NK-92 (cell line): ENCODE data around the gene BORA.
A peak's percentile ranks its signal among the peaks of the same experiment; 100 is the strongest.
"Not testable (repeated sequence)": the region's sequence is repeated elsewhere in the genome, so short reads cannot be mapped to it uniquely, and the experiment has no call there.

ENCODE experiments used
- DNase-seq: peaks from one replicate; lab custom pipeline; 2025; ENCODE audit not compliant: unreplicated experiment; lab: John Stamatoyannopoulos, UW

The BORA gene

GRCh38 chr13:72727417-72728289 lies at the start of gene BORA, which contains the start of gene MZT1:
BORA (plus strand) TSS chr13:72727923; CDS start chr13:72728941, 1,018 bp downstream.
MZT1 (minus strand) TSS chr13:72727629; CDS start chr13:72727602, 27 bp downstream.
- peak; percentile 71 for DNase-seq

GRCh38 chr13:72678312-72678711 lies 49.4 kb upstream of the BORA start:
- no peak for DNase-seq

GRCh38 chr13:72680353-72680752 lies 47.4 kb upstream of the BORA start:
- no peak for DNase-seq

GRCh38 chr13:72686766-72687165 lies 41.0 kb upstream of the BORA start:
- no peak for DNase-seq

DNA sequence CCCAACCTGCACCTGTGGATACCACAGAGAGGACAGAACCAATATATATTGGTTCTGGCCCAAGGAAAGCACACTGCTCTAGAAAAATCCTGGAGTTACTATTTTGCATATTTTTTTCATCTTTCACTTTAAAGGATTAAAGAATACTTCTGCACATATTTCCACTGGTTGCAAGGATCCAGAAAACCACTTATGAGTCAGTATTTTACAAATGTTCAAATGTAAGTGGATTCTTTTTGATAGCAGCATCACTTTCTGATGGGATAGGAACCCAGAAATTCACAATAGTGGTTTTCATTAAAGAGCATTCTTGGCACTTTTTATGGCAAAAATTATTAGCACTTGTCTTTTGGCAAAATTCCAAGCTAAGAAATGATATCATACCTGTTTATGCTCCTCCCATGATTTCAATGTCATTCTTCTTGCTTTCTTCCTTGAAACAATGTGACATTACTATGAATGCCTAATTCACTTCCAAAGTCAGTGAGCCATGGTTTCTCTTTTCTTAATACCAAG lies 38.5 kb upstream of the BORA start:
- DNase-seq: no peak

- no peak for DNase-seq
Observed at GRCh38 chr13:72692884-72693514, 34.7 kb upstream of the BORA start.

DNA sequence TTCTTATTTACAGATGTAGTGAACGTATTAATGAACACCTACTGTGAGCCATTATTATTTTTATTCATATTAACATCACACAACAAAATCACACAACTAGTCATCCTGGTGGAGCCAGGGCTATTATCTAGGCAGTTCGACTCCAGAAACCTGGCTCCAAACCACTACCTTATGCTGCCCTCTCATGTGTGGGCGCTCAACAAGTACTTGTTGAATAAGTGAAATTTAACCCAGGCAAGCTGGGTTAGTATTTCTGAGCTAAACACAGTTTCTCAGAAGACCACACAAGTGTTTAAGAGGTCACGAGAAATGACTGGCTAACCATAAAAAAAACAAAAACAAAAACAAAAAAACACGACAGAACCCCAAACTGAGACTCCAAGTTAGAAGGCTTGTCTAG lies 33.9 kb upstream of the BORA start:
- no peak for DNase-seq

GRCh38 chr13:72694314-72694713 lies 33.4 kb upstream of the BORA start:
- DNase-seq: no peak

DNA sequence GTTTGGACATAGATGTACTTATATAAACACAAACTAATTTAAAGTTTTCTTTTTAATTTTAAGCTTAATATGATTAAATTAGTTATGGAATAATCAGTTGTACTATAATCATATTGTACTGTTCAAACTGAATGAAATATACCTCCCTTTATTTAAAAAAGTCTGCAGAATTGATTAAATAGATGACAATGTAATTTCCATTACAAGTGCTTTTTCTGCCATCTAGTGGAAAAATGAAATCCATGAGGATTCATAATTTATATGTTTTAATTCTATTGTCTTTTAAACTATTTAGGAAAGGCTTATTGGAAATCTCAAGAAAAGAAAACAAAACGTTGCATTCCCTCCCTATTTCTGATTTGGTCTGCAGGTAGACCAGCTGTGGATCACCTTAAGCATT lies 31.1 kb upstream of the BORA start:
- no peak for DNase-seq

DNA sequence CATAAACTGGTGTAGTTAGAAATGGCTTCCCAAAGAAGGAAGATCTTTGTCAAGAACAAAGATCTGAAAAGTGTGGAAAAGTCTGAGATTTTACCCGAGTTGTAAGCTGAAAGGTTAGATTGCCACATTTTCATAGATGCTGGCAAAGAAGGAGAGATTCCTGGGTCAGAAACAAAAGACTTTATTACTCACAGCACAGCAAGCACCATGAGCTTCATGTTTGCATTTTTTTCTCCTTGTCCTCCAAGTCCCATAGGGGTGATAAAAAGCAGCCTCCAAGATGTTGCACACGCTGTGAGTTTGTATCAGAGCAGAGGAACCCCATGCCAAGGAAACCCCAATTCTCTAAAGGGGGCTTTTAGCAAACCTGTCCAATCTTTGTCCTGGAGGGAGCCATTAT lies 29.6 kb upstream of the BORA start:
- DNase-seq: no peak

GRCh38 chr13:72700509-72700908 lies 27.2 kb upstream of the BORA start:
- no peak for DNase-seq

GRCh38 chr13:72716776-72717175 lies 10.9 kb upstream of the BORA start:
- DNase-seq: no peak

DNA sequence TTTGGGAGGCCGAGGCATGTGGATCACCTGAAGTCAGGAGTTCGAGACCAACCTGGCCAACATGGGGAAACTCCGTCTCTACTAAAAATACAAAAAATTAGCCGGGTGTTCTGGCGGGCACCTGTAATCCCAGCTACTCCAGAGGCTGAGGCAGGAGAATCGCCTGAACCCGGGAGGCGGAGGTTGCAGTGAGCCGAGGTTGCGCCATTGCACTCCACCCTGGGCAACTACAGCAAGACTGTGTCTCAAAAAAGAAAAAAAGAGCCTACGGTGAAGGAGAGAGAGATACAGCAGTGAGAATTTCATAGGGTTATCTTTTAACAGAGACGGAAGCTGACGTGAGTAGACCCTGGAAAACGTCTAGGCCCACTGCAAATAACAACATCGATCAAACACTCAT lies 1.5 kb upstream of the BORA start:
- DNase-seq: not testable (repeated sequence)

- no peak for DNase-seq
Observed at GRCh38 chr13:72726726-72727416, 852 bp upstream of the BORA start.

GRCh38 chr13:72728290-72728605 lies 525 bp downstream of the BORA start:
- no peak for DNase-seq

DNA sequence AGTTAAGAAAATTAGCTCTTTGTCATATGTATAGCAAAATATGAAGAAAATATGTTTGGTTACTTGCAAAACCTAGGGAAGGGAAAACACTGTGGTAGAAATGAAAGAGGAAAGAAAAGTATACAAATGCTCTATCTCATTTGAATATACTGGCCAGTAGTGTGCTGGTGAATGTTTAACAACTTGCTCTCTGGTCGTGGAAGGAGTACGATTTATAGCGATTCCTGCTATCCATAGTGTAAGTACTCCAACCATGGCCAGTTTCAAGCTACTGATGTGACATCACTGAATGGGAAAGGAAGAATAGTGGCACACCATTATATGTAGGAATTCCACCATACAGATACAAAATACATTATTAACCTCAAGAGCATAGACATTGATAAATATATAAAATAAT lies 9.3 kb downstream of the BORA start:
- no peak for DNase-seq

- no peak for DNase-seq
Observed at GRCh38 chr13:72740015-72740414, 12.3 kb downstream of the BORA start.

DNA sequence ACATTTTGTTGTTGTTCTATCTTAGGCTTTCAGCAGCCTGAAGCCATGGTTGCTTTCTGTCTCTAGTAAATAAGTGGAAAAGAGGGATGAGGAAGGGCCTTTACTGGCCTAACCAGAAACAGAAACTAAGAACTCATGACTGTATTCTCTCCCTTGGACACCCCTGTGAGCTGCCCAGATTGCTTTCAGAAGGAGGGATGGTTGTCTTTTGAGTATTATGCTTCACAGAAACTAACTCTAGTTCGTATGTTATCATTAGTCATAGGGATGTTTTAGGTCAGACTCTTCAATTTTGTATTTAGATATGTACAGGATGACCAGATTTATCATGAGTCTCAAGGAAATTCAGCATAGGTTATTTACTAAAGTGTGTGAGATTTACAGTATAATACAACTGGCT lies 17.5 kb downstream of the BORA start:
- DNase-seq: no peak

DNA sequence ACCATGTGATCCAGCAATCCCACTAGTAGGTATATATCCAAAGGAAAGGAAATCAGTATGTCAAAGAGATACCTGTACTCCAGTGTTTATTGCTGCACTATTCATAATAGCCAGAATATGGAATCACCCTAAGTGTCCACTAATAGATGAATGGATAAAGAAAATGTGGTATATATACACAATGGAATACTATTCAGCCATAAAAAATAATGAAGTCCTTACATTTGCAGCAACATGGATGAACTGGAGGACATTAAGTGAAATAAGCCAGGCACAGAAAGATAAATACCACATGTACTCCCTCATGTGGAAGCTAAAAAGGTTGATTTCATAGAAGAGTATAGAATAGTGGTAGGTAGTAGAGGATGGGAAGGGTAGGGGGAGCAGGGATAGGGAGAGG lies 23.5 kb downstream of the BORA start:
- DNase-seq: no peak

DNA sequence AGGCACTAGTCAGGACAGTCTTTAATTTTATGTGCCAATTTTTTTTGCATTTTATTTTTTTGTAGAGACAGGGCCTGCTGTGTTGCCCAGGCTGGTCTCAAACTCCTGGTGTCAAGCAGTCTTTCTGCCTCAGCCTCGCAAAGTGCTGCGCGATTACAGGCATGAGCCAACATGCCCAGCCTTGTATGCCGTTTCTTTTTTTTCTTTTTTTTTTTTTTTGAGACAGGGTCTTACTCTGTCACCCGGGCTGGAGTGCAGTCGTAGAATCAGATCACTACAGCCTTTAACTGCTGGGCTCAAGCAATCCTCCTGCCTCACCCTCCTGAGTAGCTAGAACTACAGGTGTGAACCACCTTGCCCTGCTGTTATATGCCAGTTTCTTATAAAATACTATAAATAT lies 26.4 kb downstream of the BORA start:
- no peak for DNase-seq

GRCh38 chr13:72757792-72758535 lies 30.2 kb downstream of the BORA start:
- no peak for DNase-seq
